Spleen (tissue), 11 donors: Measurements from ENCODE around the gene PRH2. TPM values are rescaled to one million over a fixed set of nuclear protein-coding genes. Genes with fewer than 3 reads are reported as not detected.

Source experiments
- DNase-seq: peaks from one replicate; pipeline ENCODE4 v3.0.0-alpha.2; 2020
- H3K27ac ChIP-seq, 8 donors: fragments of 200-600 bp; sonication (generic) in 7 of 8; 1 replicate in 4 of 8; 2 replicates in 4 of 8; pipeline versions ENCODE4 v1.5.0 to v1.8.0; 2016 to 2021; ENCODE audit warnings: inconsistent platforms in 4 of 8, mild to moderate bottlenecking in 4 of 8, moderate library complexity in 1 of 8
- H3K27me3 ChIP-seq, 7 donors: fragments of 200-600 bp; sonication (generic) in 6 of 7; replicated peaks in 1 of 7; 1 replicate in 4 of 7; 2 replicates in 3 of 7; pipeline versions ENCODE4 v1.5.0 to v1.8.0; 2016 to 2021; ENCODE audit warnings: inconsistent platforms in 3 of 7, mild to moderate bottlenecking in 1 of 7
- H3K36me3 ChIP-seq, 6 donors: fragments of 200-600 bp; sonication (generic) in 5 of 6; 1 replicate in 4 of 6; 2 replicates in 2 of 6; pipeline versions ENCODE4 v1.5.0 to v1.8.0; 2016 to 2021; ENCODE audit warnings: inconsistent platforms in 2 of 6
- H3K4me1 ChIP-seq, 6 donors: fragments of 200-600 bp; sonication (generic) in 5 of 6; 1 replicate in 3 of 6; 2 replicates in 3 of 6; pipeline versions ENCODE4 v1.5.0 to v1.8.0; 2016 to 2021; ENCODE audit warnings: inconsistent platforms in 3 of 6
- H3K4me3 ChIP-seq, 8 donors: fragments of 200-600 bp; sonication (generic) in 7 of 8; 1 replicate in 4 of 8; 2 replicates in 4 of 8; pipeline versions ENCODE4 v1.5.0 to v1.8.0; 2016 to 2021; ENCODE audit warnings: inconsistent platforms in 4 of 8, mild to moderate bottlenecking in 4 of 8, moderate library complexity in 2 of 8
- H3K9me3 ChIP-seq, 8 donors: fragments of 200-600 bp; sonication (generic) in 7 of 8; 1 replicate in 4 of 8; 2 replicates in 4 of 8; pipeline versions ENCODE4 v1.5.0 to v1.8.0; 2016 to 2021; ENCODE audit warnings: inconsistent platforms in 4 of 8
- CTCF ChIP-seq, 11 experiments: fragments of 200-600 bp in 7 of 11; fragments of 450-650 bp in 4 of 11; sonication (generic) in 4 of 11; IDR thresholded peaks in 8 of 11; conservative IDR thresholded peaks in 3 of 11; 1 replicate in 7 of 11; 2 replicates in 4 of 11; pipeline versions ENCODE4 v1.4.0 to v1.8.0; 2016 to 2021; ENCODE audit warnings: antibody characterized with exemption in 11 of 11, inconsistent platforms in 4 of 11, mild to moderate bottlenecking in 1 of 11
- POLR2A ChIP-seq, 3 donors: fragments of 450-650 bp; IDR thresholded peaks; one replicate each; pipeline ENCODE4 v1.5.1; 2017; ENCODE audit warnings: antibody characterized with exemption in 3 of 3, mild to moderate bottlenecking in 1 of 3
- POLR2AphosphoS5 ChIP-seq, 3 donors: sonication (generic); formaldehyde crosslinking; IDR thresholded peaks; one replicate each; pipeline ENCODE4 v1.5.1; 2017; ENCODE audit warnings: antibody characterized with exemption in 3 of 3
- WGBS, 5 donors: extraction: QIAGEN DNeasy Blood & Tissue Kit in 3 of 5; methylation state at CpG; one replicate each; pipeline versions ENCODE4 v1.1.5 to v1.1.7; 2013 to 2018; 5-methylcytosine and 5-hydroxymethylcytosine counted together
- intact Hi-C: fragments of 100-400 bp; cut with DNase I; formaldehyde crosslinking; loops from one replicate; pipeline ENCODE4 v1.15.0; 2023; ENCODE audit warnings: low total_unique reads
- polyA plus RNA-seq, 3 donors: library from polyadenylated mRNA; stranded (reverse); fragments of 200-250 nt; gene quantifications; one replicate each; pipeline ENCODE4 v1.2.1, GENCODE V29; 2013
- total RNA-seq, 7 donors: library from RNA; depleted of rRNA in 3 of 7; stranded (reverse); fragments of >200 nt in 3 of 7; fragmentation: NEBNext Ultra II Directional in 4 of 7; extraction: Animal tissue kit (Norgen Biotek cat#: 25700) in 4 of 7; gene quantifications; one replicate each; pipeline versions ENCODE4 v1.1.0 to v1.2.1, GENCODE V29; 2016 to 2021
- donor health status: healthy with polysubstance abuse.
- donor health status: DM: no; HTN: no; CAD: no; lungs with moderate emphysema.
- donor health status: DM: no; HTN: no; CAD: no.
- donor health status: Bipolar disorder and iron deficiency.
- donor health status: healthy.
- donor health status: DM: no; HTN: no; CAD: no.
- donor health status: DM: yes; HTN: yes; CAD: no.

PRH2 gene
- total and polyA plus RNA-seq, 10 donors, result 0.14 to 0.32 TPM; not detected in 8

GRCh38 chr12:10926269-10926668, 2.8 kb upstream of the PRH2 start:
- Histone ChIP-seq H3K36me3 (no peaks in the 10 kb centered on the region), H3K27me3 (no peaks in the 10 kb centered on the region), H3K4me3 (no peak overlapping the region), H3K4me1 (no peaks in the 10 kb centered on the region), H3K9me3 (no peaks in the 10 kb centered on the region), H3K27ac (no peak overlapping the region)
- 85 to 98% (median 94%) methylated on average over 5 of the region's 5 CpGs for WGBS, 5 donors
- intact Hi-C loops, result no loop called here
- no peak for DNase-seq
- no peak for TF ChIP-seq CTCF (IDR thresholded peaks at IDR 0.05 in 8 of 11, conservative IDR thresholded peaks at IDR 0.05 in 3 of 11)
- TF ChIP-seq POLR2AphosphoS5 (IDR thresholded peaks at IDR 0.05), result no peak
- TF ChIP-seq POLR2A (IDR thresholded peaks at IDR 0.05), result no peak

DNA sequence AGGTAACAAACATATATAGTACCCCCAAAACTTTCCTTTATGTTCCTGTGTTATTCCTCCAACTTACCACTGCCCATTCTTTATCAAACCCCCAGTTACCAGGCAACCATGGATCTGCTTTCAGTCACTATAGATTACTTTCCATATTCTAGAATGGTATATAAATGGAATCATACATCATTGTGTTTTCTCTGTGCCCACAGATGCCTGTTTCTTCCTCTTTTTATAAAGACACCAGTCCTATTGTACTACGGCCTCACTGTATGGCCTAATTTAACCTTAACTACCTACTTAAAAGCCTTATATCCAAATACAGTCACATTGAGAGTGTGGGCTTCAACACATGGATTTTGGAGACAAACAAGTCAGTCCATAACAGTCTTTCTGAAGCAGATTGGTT, 7.5 kb downstream of the PRH2 start:
- Histone ChIP-seq H3K9me3 (no peaks in the 10 kb centered on the region), H3K4me1 (no peaks in the 10 kb centered on the region), H3K4me3 (no peak overlapping the region), H3K27me3 (no peaks in the 10 kb centered on the region), H3K36me3 (no peaks in the 10 kb centered on the region), H3K27ac (no peak overlapping the region)
- no peak for DNase-seq
- intact Hi-C loops, result no loop called here
- no peak for TF ChIP-seq POLR2A (IDR thresholded peaks at IDR 0.05)
- no peak for TF ChIP-seq CTCF (IDR thresholded peaks at IDR 0.05 in 8 of 11, conservative IDR thresholded peaks at IDR 0.05 in 3 of 11)
- TF ChIP-seq POLR2AphosphoS5 (IDR thresholded peaks at IDR 0.05), result no peak
- WGBS, 5 donors, result 68 to 75% (median 69%) methylated on average over 1 of the region's 1 CpG

DNA sequence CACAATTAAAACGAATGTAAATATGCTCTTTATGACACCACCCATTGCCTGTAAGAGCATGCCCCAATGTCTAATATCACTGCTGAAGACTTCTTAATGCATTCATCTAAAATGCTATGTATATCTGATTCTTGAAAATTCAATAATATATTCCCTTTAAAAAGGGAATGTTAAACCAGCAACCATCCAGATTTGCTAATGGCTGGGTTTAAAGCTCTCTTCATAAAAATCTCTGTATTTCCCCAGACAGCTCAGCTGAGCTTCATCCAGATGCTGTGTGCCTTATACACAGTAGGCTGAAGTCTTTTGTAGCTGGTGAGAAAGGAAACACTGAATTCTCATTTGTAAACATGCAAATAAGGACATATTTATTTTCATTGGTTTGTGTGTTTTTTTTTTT, 10.1 kb downstream of the PRH2 start, which contains the start of gene TAS2R14:
TAS2R14 (minus strand) TSS at position 101 of the 400 bp plus-strand sequence; CDS start at position 45, 56 bp downstream.
- DNase-seq, result no peak
- Histone ChIP-seq H3K27me3 (no peaks in the 10 kb centered on the region), H3K9me3 (no peaks in the 10 kb centered on the region), H3K36me3 (no peaks in the 10 kb centered on the region), H3K27ac (no peak within 1 kb of the TSS), H3K4me3 (no peak within 1 kb of the TSS), H3K4me1 (no peaks in the 10 kb centered on the region)
- WGBS, 5 donors, result 81 to 91% (median 87%) methylated on average over 1 of the region's 1 CpG
- intact Hi-C loops, result no loop called here
- TF ChIP-seq POLR2A (IDR thresholded peaks at IDR 0.05) (no peak), CTCF (IDR thresholded peaks at IDR 0.05 in 8 of 11, conservative IDR thresholded peaks at IDR 0.05 in 3 of 11) (no peak), POLR2AphosphoS5 (IDR thresholded peaks at IDR 0.05) (no peak)

DNA sequence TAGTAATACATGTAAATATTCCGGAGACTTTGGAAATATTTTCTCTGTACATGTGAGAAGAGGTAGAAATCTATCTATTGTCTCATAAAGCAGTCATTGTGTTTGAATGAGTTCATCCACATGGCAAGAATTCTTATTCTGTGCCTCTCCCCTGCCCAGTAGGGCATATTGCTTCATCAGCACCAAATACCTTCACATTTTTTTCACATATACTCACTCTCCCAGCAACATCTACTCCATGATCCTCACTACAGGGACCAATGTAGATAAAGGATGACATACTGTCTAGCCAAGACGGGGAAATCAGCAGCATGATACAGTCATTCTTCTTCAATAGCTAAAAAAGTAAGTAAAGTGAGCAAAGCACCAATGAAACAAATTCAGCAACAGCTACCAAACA, 11.4 kb downstream of the PRH2 start:
- DNase-seq, result no peak
- no peaks in the 10 kb centered on the region for H3K9me3 ChIP-seq
- WGBS, 5 donors, result 95 to 99% (median 97%) methylated on average over 2 of the region's 2 CpGs
- no peaks in the 10 kb centered on the region for H3K36me3 ChIP-seq
- no peak overlapping the region for H3K4me3 ChIP-seq
- intact Hi-C loops, result no loop called here
- no peaks in the 10 kb centered on the region for H3K27me3 ChIP-seq
- no peaks in the 10 kb centered on the region for H3K4me1 ChIP-seq
- H3K27ac ChIP-seq, result no peak overlapping the region
- TF ChIP-seq POLR2AphosphoS5 (IDR thresholded peaks at IDR 0.05), result no peak
- TF ChIP-seq CTCF (IDR thresholded peaks at IDR 0.05 in 8 of 11, conservative IDR thresholded peaks at IDR 0.05 in 3 of 11), result no peak
- TF ChIP-seq POLR2A (IDR thresholded peaks at IDR 0.05), result no peak
